CD8-positive, alpha-beta memory T cell (primary cell): Measurements from ENCODE around the gene GRIP1. TPM values are rescaled to one million over a fixed set of nuclear protein-coding genes. Genes with fewer than 3 reads are reported as not detected.

Experiments
- CTCF ChIA-PET: fragments of 350-600 bp; sonication (Branson Sonifier 250); formaldehyde crosslinking; loops from one replicate; lab custom pipeline; 2021; ENCODE audit warnings: antibody characterized with exemption; lab: Charles Lee
- POLR2A ChIA-PET: fragments of 350-600 bp; sonication (Branson Sonifier 250); formaldehyde crosslinking; loops from one replicate; lab custom pipeline; 2021; ENCODE audit warnings: antibody characterized with exemption; lab: Charles Lee
- DNase-seq, 5 donors: peaks; one replicate each; pipeline versions ENCODE4 v3.0.0 to v3.0.0-alpha.2; 2020 to 2022; ENCODE audit warnings: mixed read lengths in 1 of 5
- H3K27ac ChIP-seq: one replicate; pipeline ENCODE4 v1.7.0; 2013; ENCODE audit warnings: low read depth, mild to moderate bottlenecking, low read length, moderate library complexity
- H3K27me3 ChIP-seq: 2 replicates; pipeline ENCODE4 v1.7.0; 2013; ENCODE audit warnings: low read length, mild to moderate bottlenecking; ENCODE audit not compliant: insufficient read depth, poor library complexity, severe bottlenecking
- H3K36me3 ChIP-seq: 2 replicates; pipeline ENCODE4 v1.7.0; 2013; ENCODE audit warnings: mild to moderate bottlenecking, low read length, moderate library complexity; ENCODE audit not compliant: insufficient read depth
- H3K4me1 ChIP-seq: 2 replicates; pipeline ENCODE4 v1.7.0; 2013; ENCODE audit warnings: mild to moderate bottlenecking, low read length, moderate library complexity; ENCODE audit not compliant: insufficient read depth
- H3K4me3 ChIP-seq: 2 replicates; pipeline ENCODE4 v1.7.0; 2013; ENCODE audit warnings: mild to moderate bottlenecking, low read length
- H3K9me3 ChIP-seq: 2 replicates; pipeline ENCODE4 v1.7.0; 2013; ENCODE audit warnings: mild to moderate bottlenecking, low read length
- H3K27ac Mint-ChIP-seq, 8 donors: one replicate each; pipeline ENCODE4 v1.8.0; 2020 to 2021; ENCODE audit warnings: mixed read lengths in 8 of 8, mild to moderate bottlenecking in 6 of 8, inconsistent platforms in 3 of 8, moderate library complexity in 3 of 8
- H3K27me3 Mint-ChIP-seq, 2 donors: one replicate each; pipeline ENCODE4 v1.8.0; 2020 to 2021; ENCODE audit warnings: mixed read lengths in 2 of 2, mild to moderate bottlenecking in 1 of 2, moderate library complexity in 1 of 2
- H3K36me3 Mint-ChIP-seq, 3 donors: one replicate each; pipeline ENCODE4 v1.8.0; 2020 to 2021; ENCODE audit warnings: mixed read lengths in 3 of 3, inconsistent platforms in 1 of 3, mild to moderate bottlenecking in 1 of 3
- H3K4me1 Mint-ChIP-seq, 3 donors: one replicate each; pipeline ENCODE4 v1.8.0; 2020 to 2021; ENCODE audit warnings: mixed read lengths in 3 of 3, inconsistent platforms in 1 of 3, mild to moderate bottlenecking in 1 of 3
- H3K4me3 Mint-ChIP-seq, 7 donors: one replicate each; pipeline ENCODE4 v1.8.0; 2020 to 2021; ENCODE audit warnings: mixed read lengths in 7 of 7, mild to moderate bottlenecking in 6 of 7, moderate library complexity in 4 of 7, inconsistent platforms in 2 of 7
- H3K9me3 Mint-ChIP-seq, 5 donors: one replicate each; pipeline ENCODE4 v1.8.0; 2020 to 2022; ENCODE audit warnings: mixed read lengths in 5 of 5, mild to moderate bottlenecking in 3 of 5, moderate library complexity in 2 of 5, inconsistent platforms in 1 of 5
- polyA plus RNA-seq: library from polyadenylated mRNA; unstranded; fragments of 300-500 nt; fragmentation: Illumina TruSeq; gene quantifications from one replicate; pipeline ENCODE4 v1.2.3, GENCODE V29; 2021
- total RNA-seq, 2 experiments: library from RNA; stranded (reverse); gene quantifications; one replicate each; pipeline ENCODE4 v1.2.3, GENCODE V29; 2021

Gene GRIP1
- total and polyA plus RNA-seq, 3 experiments from 2014 or later, result 0.31 to 1.5 (median 1.3) TPM

DNA sequence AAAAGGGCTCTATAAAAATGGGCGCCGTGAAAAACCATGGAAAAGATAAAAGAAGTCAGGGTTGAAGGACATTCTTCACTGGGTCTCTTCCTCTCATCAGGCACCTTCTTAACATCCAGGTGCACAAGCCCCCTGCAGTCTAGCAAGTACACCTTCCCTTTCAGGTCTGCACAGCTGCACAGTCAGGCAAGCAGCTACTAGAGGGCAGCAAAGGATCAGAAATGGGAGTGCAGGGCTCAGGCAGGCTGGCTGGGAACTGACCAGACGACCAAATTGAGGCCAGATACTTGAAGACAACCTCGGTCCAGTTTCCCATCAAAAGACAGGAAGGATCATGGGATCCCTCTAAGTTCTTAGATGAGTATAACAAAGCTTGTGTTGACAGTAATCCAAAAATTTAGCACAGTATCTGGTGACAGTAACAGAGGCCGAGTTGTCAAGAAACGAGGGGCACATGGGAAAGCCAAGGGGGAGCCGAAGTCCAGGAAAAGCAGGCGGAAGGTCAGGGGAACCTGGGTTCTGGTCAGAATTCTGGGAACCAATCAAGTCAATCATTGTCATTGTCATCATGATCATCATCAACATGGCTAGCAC lies 10.1 kb upstream of the GRIP1 start:
- Histone ChIP-seq H3K27me3 (no peaks in the 10 kb centered on the region), H3K36me3 (no peaks in the 10 kb centered on the region), H3K9me3 (no peaks in the 10 kb centered on the region), H3K4me1 (no peaks in the 10 kb centered on the region), H3K27ac (no peak overlapping the region), H3K4me3 (no peak overlapping the region)
- H3K27ac Mint-ChIP-seq, result peak overlapping the region in 1 of 8 donors; percentile 59
- peak in 2 of 5 donors; percentile 5 to 39 for DNase-seq
- H3K9me3 Mint-ChIP-seq, result no peaks in the 10 kb centered on the region
- no peaks in the 10 kb centered on the region for H3K36me3 Mint-ChIP-seq
- H3K4me1 Mint-ChIP-seq, result no peaks in the 10 kb centered on the region
- CTCF ChIA-PET, result interaction anchor here (0.7 to 1.1 kb wide), 2 partner anchors 164 to 171 kb away, joined by 3 read pairs; no protein-coding TSS in a partner anchor
- POLR2A ChIA-PET, result no interaction called here
- no peak overlapping the region for H3K4me3 Mint-ChIP-seq
- H3K27me3 Mint-ChIP-seq, result peaks cover 7 to 44% of the 10 kb centered on the region in 2 donors

DNA sequence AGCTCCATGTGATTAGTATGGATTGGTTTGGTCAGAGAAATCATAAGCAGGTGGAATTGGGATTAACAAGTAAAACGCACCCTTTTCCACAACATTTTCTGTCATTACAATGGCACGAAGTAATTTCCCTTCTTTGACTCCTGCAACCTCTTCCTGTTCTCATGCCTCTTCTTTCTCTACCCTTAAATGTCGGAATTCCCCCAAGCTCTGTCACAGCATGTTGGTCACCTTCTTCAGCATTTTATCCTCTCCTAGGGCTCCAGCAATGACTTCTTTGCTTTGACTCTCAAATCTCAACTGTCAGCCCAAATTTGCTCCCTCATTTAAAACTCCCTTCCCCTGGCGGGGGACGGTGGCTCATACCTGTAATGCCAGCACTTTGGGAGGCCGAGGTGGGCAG lies 5.3 kb upstream of the GRIP1 start:
- POLR2A ChIA-PET, result no interaction called here
- no peaks in the 10 kb centered on the region for H3K27me3 ChIP-seq
- peak overlapping the region in 1 of 8 donors; percentile 7 for H3K27ac Mint-ChIP-seq
- no peaks in the 10 kb centered on the region for H3K4me1 Mint-ChIP-seq
- no peaks in the 10 kb centered on the region for H3K36me3 Mint-ChIP-seq
- H3K4me1 ChIP-seq, result no peaks in the 10 kb centered on the region
- H3K4me3 ChIP-seq, result no peak overlapping the region
- H3K27me3 Mint-ChIP-seq, result peaks cover 10 to 54% of the 10 kb centered on the region in 2 donors
- H3K4me3 Mint-ChIP-seq, result no peak overlapping the region
- no peak for DNase-seq
- no peak overlapping the region for H3K27ac ChIP-seq
- no peaks in the 10 kb centered on the region for H3K9me3 ChIP-seq
- CTCF ChIA-PET, result no interaction called here
- H3K36me3 ChIP-seq, result no peaks in the 10 kb centered on the region
- H3K9me3 Mint-ChIP-seq, result no peaks in the 10 kb centered on the region

DNA sequence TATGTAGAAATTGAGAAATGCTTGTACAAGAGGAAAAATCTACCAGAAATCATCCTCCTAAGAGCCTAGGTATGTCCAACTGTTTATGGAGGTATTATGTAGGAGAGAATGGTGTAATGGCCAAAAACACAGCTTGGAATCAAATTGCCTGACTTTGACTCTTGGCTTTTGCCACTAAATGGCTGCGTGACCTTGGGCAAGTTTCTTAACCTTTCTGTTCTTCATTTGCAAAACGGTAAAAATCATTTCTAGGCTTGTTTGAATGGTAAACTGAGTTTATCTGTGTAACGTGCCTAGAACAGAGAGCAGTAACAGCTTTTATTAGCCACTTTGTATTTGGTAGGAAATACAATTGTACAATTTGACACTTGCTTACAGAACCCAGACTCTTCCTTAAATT lies 4.9 kb upstream of the GRIP1 start:
- no peaks in the 10 kb centered on the region for H3K4me1 Mint-ChIP-seq
- CTCF ChIA-PET, result interaction anchor here (1.0 kb wide), 1 partner anchor 177 kb away, joined by 3 read pairs; no protein-coding TSS in a partner anchor
- no peaks in the 10 kb centered on the region for H3K27me3 ChIP-seq

DNA sequence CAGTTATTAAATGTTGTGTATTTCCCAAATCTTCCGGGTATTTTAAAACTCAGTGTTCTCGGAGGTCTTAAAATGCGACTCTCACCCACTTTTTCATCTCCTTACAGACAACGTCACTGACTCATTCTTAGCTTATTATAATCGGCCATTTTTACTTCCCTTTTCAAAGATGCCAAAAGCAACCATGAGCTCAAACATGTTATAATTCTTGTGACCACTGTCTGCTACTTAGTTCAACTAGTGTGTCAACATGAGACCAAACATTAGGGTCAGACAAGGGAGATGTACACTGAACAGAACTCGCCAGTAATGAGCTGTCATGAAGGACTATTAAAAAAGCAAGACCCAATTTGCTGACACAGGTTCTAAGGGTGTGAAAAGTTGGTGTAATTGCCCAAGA lies 4.2 kb upstream of the GRIP1 start:
- no peaks in the 10 kb centered on the region for H3K9me3 Mint-ChIP-seq
- Histone ChIP-seq H3K36me3 (no peaks in the 10 kb centered on the region), H3K27ac (no peak overlapping the region), H3K4me1 (no peaks in the 10 kb centered on the region), H3K27me3 (no peaks in the 10 kb centered on the region), H3K4me3 (no peak overlapping the region), H3K9me3 (no peaks in the 10 kb centered on the region)
- no peak overlapping the region for H3K4me3 Mint-ChIP-seq
- DNase-seq, result no peak
- H3K36me3 Mint-ChIP-seq, result no peaks in the 10 kb centered on the region
- POLR2A ChIA-PET, result no interaction called here
- CTCF ChIA-PET, result interaction anchor here (1.0 kb wide), 1 partner anchor 178 kb away, joined by 3 read pairs; no protein-coding TSS in a partner anchor
- peaks cover 9 to 46% of the 10 kb centered on the region in 2 donors for H3K27me3 Mint-ChIP-seq
- no peak overlapping the region for H3K27ac Mint-ChIP-seq
- no peaks in the 10 kb centered on the region for H3K4me1 Mint-ChIP-seq

More for the DNA sequence above, 4.9 kb upstream of the GRIP1 start:
- DNase-seq, result no peak
- H3K27ac ChIP-seq, result no peak overlapping the region
- Mint-ChIP-seq H3K27me3 (peaks cover 9 to 50% of the 10 kb centered on the region in 2 donors), H3K36me3 (no peaks in the 10 kb centered on the region), H3K9me3 (no peaks in the 10 kb centered on the region), H3K4me3 (no peak overlapping the region), H3K27ac (no peak overlapping the region)
- POLR2A ChIA-PET, result no interaction called here
- H3K9me3 ChIP-seq, result no peaks in the 10 kb centered on the region
- H3K36me3 ChIP-seq, result no peaks in the 10 kb centered on the region
- no peak overlapping the region for H3K4me3 ChIP-seq
- no peaks in the 10 kb centered on the region for H3K4me1 ChIP-seq

DNA sequence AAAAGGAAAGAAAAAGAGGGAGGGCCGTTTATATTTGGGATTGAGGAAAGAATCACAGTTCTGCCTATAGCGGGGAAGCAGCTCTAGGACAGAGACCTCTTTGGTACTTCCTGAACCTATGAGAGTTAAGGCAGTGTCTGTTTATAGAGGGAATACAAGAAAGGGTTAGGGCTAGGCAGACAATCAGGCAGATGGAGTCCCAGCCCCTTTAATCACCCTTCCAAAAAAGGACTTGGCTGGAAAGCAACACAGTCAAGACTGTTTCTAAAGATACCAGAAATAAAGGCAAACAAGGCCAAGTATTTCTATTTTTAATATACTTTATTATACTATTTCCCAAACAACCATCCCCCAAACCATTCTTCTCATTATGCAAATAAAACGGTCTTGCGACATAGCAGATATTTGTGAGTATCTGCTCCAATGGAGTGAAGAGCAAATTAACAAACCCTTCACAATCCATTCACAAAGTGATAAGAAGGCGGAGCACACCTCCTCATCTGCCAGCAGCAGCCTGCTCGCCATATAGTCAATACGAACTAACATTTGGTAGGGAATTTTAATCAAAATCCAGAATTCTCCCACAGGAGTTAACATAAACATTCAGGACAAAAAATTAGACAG lies 697 bp upstream of the GRIP1 start:
- no peak for DNase-seq
- Mint-ChIP-seq H3K36me3 (no peaks in the 10 kb centered on the region), H3K27me3 (peaks cover 7 to 21% of the 10 kb centered on the region in 2 donors), H3K27ac (no peak overlapping the region), H3K9me3 (no peaks in the 10 kb centered on the region), H3K4me3 (no peak overlapping the region), H3K4me1 (no peaks in the 10 kb centered on the region)
- H3K4me1 ChIP-seq, result no peaks in the 10 kb centered on the region
- ChIA-PET POLR2A (no interaction called here), CTCF (interaction anchor here (0.6 kb wide), 1 partner anchor 261 kb away, joined by 3 read pairs; no protein-coding TSS in a partner anchor)
- no peak overlapping the region for H3K27ac ChIP-seq
- no peak overlapping the region for H3K4me3 ChIP-seq
- H3K27me3 ChIP-seq, result no peaks in the 10 kb centered on the region
- no peaks in the 10 kb centered on the region for H3K36me3 ChIP-seq
- H3K9me3 ChIP-seq, result no peaks in the 10 kb centered on the region

DNA sequence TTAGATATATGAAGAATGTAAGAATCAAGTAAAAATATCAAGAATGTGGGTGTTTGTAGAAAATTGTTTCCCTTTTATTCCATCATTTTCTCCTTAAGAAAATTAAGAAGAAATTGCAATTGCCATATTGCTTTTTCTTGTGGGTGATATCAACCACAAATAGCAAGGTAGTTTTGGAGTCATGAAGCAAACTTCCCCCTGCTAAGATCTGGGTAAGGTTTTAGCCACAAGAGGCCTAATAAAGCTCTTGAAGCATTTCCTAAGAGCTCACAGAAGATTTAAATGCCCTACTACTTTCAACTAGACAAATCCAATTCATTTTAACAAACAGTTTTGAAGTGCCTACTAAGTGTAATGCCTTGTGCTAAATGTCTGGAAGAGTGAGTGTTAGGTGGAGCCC lies 2.6 kb downstream of the GRIP1 start:
- H3K4me1 Mint-ChIP-seq, result no peaks in the 10 kb centered on the region
- H3K4me3 Mint-ChIP-seq, result no peak overlapping the region

DNA sequence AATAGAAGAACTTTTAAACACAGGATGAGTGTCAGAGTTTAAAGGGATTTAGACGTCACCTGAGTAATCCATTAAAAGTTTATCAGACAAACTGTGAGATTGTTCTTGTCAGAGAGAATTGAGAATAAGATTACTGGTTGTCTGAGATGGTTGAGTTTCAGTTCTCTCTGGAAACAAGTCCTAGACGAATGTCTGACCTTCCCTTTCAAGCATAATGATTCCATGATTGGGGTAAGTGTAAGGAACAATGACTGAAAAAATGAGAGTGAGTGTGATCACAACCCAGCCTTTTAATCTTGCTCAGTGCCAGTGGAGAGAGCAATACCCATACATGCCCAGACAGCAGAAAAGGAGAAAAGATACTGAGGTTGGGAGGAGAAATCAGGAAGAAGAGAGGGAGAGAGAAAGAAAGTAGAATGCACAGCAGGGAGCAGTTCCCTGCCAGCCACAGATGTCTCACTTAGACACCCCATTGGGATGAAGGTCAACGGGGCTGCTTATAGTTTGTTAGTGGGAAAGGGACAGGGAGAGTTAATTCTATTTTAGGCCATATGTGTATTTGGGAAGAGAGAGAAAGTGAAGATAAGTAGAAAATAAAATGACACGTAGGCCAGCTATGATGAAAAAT lies 4.3 kb downstream of the GRIP1 start:
- CTCF ChIA-PET, result no interaction called here
- Mint-ChIP-seq H3K4me3 (no peak overlapping the region), H3K36me3 (no peaks in the 10 kb centered on the region), H3K27me3 (peaks cover 2 to 10% of the 10 kb centered on the region in 2 donors), H3K4me1 (no peaks in the 10 kb centered on the region), H3K9me3 (no peaks in the 10 kb centered on the region), H3K27ac (no peak overlapping the region)
- POLR2A ChIA-PET, result no interaction called here
- no peak overlapping the region for H3K27ac ChIP-seq
- no peaks in the 10 kb centered on the region for H3K36me3 ChIP-seq
- no peaks in the 10 kb centered on the region for H3K27me3 ChIP-seq
- no peak overlapping the region for H3K4me3 ChIP-seq
- H3K9me3 ChIP-seq, result no peaks in the 10 kb centered on the region
- no peaks in the 10 kb centered on the region for H3K4me1 ChIP-seq
- DNase-seq, result no peak

More for the DNA sequence above, 2.6 kb downstream of the GRIP1 start:
- Histone ChIP-seq H3K4me1 (no peaks in the 10 kb centered on the region), H3K36me3 (no peaks in the 10 kb centered on the region), H3K27me3 (no peaks in the 10 kb centered on the region), H3K9me3 (no peaks in the 10 kb centered on the region), H3K27ac (no peak overlapping the region), H3K4me3 (no peak overlapping the region)
- DNase-seq, result no peak
- Mint-ChIP-seq H3K9me3 (no peaks in the 10 kb centered on the region), H3K27ac (no peak overlapping the region), H3K27me3 (peaks cover 2 to 11% of the 10 kb centered on the region in 2 donors), H3K36me3 (no peaks in the 10 kb centered on the region)
- ChIA-PET POLR2A (no interaction called here), CTCF (no interaction called here)

DNA sequence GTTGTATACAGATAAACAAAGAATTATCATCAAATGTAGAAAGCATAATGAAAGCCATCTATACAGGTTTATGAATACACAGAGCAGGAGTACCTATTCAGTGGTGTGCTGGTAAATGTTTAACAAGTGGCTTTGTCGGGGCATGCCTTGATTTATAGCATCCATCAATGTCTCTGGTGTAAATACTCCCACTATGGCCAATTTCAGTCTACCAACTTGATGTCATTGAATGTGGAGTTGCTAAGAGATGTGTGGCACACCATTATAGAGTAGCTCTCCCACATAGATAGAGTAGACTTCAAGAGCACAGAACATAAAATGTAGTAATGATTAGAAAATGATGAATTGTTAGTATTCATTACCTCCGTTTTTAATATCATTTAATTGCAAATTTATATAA lies 9.3 kb downstream of the GRIP1 start:
- Histone ChIP-seq H3K4me3 (no peak overlapping the region), H3K36me3 (no peaks in the 10 kb centered on the region), H3K9me3 (no peaks in the 10 kb centered on the region), H3K27me3 (no peaks in the 10 kb centered on the region), H3K4me1 (no peaks in the 10 kb centered on the region), H3K27ac (no peak overlapping the region)
- no peaks in the 10 kb centered on the region for H3K36me3 Mint-ChIP-seq
- peaks cover 14 to 21% of the 10 kb centered on the region in 2 donors for H3K27me3 Mint-ChIP-seq
- DNase-seq, result no peak
- no peak overlapping the region for H3K4me3 Mint-ChIP-seq
- CTCF ChIA-PET, result no interaction called here
- no peaks in the 10 kb centered on the region for H3K4me1 Mint-ChIP-seq
- no peaks in the 10 kb centered on the region for H3K9me3 Mint-ChIP-seq
- POLR2A ChIA-PET, result no interaction called here
- no peak overlapping the region for H3K27ac Mint-ChIP-seq
